ENCODE data around the gene RAB39A.

The RAB39A gene

GRCh38 chr11:107931206-107931605 lies 3.0 kb downstream of the RAB39A start:
- TF ChIP-seq NFIC (IDR thresholded peaks at IDR 0.05), result no peak
- no peak for TF ChIP-seq TAF1 (IDR thresholded peaks at IDR 0.05; ENCODE audit: low read depth)

- no peak for TF ChIP-seq EGR1 (IDR thresholded peaks at IDR 0.05)
- no peak for TF ChIP-seq CEBPB (IDR thresholded peaks at IDR 0.05)
- no peak for TF ChIP-seq RAD21 (IDR thresholded peaks at IDR 0.05; ENCODE audit: low read depth)
- no peak for TF ChIP-seq YY1 (IDR thresholded peaks at IDR 0.05; ENCODE audit: low read depth)
- no peak for TF ChIP-seq USF1 (IDR thresholded peaks at IDR 0.05)
- TF ChIP-seq TEAD4 (IDR thresholded peaks at IDR 0.05), result no peak
These were observed 19.7 kb downstream of the RAB39A start for GRCh38 chr11:107947904-107948303.

- no peak for TF ChIP-seq REST (IDR thresholded peaks at IDR 0.05; ENCODE audit: low read depth)
- TF ChIP-seq TAF1 (IDR thresholded peaks at IDR 0.05; ENCODE audit: low read depth), result no peak
- no peak for TF ChIP-seq YY1 (IDR thresholded peaks at IDR 0.05; ENCODE audit: low read depth)
- no peak for TF ChIP-seq USF1 (IDR thresholded peaks at IDR 0.05)
- no peak for TF ChIP-seq TEAD4 (IDR thresholded peaks at IDR 0.05)
- no peak for TF ChIP-seq EP300 (IDR thresholded peaks at IDR 0.05; ENCODE audit: borderline replicate concordance)
- no peak for TF ChIP-seq CREB1 (IDR thresholded peaks at IDR 0.05; ENCODE audit: low read depth)
- no peak for TF ChIP-seq ZBTB7A (IDR thresholded peaks at IDR 0.05; ENCODE audit: low read depth)
- no peak for TF ChIP-seq MAX (IDR thresholded peaks at IDR 0.05)
- TF ChIP-seq TCF12 (IDR thresholded peaks at IDR 0.05; ENCODE audit: low read depth), result no peak
- no peak for TF ChIP-seq EGR1 (IDR thresholded peaks at IDR 0.05)
These were observed 22.9 kb downstream of the RAB39A start for GRCh38 chr11:107951155-107951554.

GRCh38 chr11:107953446-107953845 lies 25.2 kb downstream of the RAB39A start:
- TF ChIP-seq EP300 (IDR thresholded peaks at IDR 0.05; ENCODE audit: borderline replicate concordance) (no peak), FOXM1 (IDR thresholded peaks at IDR 0.05; ENCODE audit: borderline replicate concordance, low read depth) (no peak), EGR1 (IDR thresholded peaks at IDR 0.05) (no peak), REST (IDR thresholded peaks at IDR 0.05; ENCODE audit: low read depth) (no peak), NFIC (IDR thresholded peaks at IDR 0.05) (no peak), MAX (IDR thresholded peaks at IDR 0.05) (no peak), TCF12 (IDR thresholded peaks at IDR 0.05; ENCODE audit: low read depth) (no peak), RAD21 (IDR thresholded peaks at IDR 0.05; ENCODE audit: low read depth) (no peak), ZBTB7A (IDR thresholded peaks at IDR 0.05; ENCODE audit: low read depth) (no peak), CREB1 (IDR thresholded peaks at IDR 0.05; ENCODE audit: low read depth) (no peak), TEAD4 (IDR thresholded peaks at IDR 0.05) (no peak), CEBPB (IDR thresholded peaks at IDR 0.05) (no peak), USF1 (IDR thresholded peaks at IDR 0.05) (no peak), YY1 (IDR thresholded peaks at IDR 0.05; ENCODE audit: low read depth) (no peak), TAF1 (IDR thresholded peaks at IDR 0.05; ENCODE audit: low read depth) (no peak)

- no peak for TF ChIP-seq FOXM1 (IDR thresholded peaks at IDR 0.05; ENCODE audit: borderline replicate concordance, low read depth)
- TF ChIP-seq EP300 (IDR thresholded peaks at IDR 0.05; ENCODE audit: borderline replicate concordance), result no peak
- TF ChIP-seq ZBTB7A (IDR thresholded peaks at IDR 0.05; ENCODE audit: low read depth), result no peak
- no peak for TF ChIP-seq CREB1 (IDR thresholded peaks at IDR 0.05; ENCODE audit: low read depth)
- TF ChIP-seq TAF1 (IDR thresholded peaks at IDR 0.05; ENCODE audit: low read depth), result no peak
- no peak for TF ChIP-seq RAD21 (IDR thresholded peaks at IDR 0.05; ENCODE audit: low read depth)
- no peak for TF ChIP-seq NFIC (IDR thresholded peaks at IDR 0.05)
- no peak for TF ChIP-seq REST (IDR thresholded peaks at IDR 0.05; ENCODE audit: low read depth)
These were observed 28.3 kb downstream of the RAB39A start for GRCh38 chr11:107956543-107956942.

Data from Ishikawa (cell line).